ENCODE results near the gene COA8.

- peak; percentile 42 for TF ChIP-seq EZH2 (IDR thresholded peaks at IDR 0.05; ENCODE audit: borderline replicate concordance, low read depth, low read length, severe bottlenecking)
- TF ChIP-seq CTCF (IDR thresholded peaks at IDR 0.05; ENCODE audit: extremely low read depth in 1 of 2, insufficient read depth in 1 of 2, low read depth in 1 of 2, low read length in 2 of 2) = no peak
- TF ChIP-seq POLR2AphosphoS5 (IDR thresholded peaks at IDR 0.05; ENCODE audit: insufficient read depth, low read depth, low read length) = no peak
- no peak for TF ChIP-seq POLR2A (IDR thresholded peaks at IDR 0.05; ENCODE audit: low read depth, low read length)
Observed at GRCh38 chr14:103523575-103523954, 39.2 kb upstream of the COA8 start.
